A204.1 (cell line): ENCODE data around the gene ERF.

ENCODE experiments used
- FAIRE-seq: peaks from 2 replicates; lab custom pipeline; 2012; peaks lifted over from hg19 to GRCh38; lab: Jason Lieb, UNC

Gene ERF

GRCh38 chr19:42208612-42209011 is 46.3 kb downstream of the ERF start:
- FAIRE-seq = no peak

GRCh38 chr19:42207767-42208271 is 47.1 kb downstream of the ERF start:
- no peak for FAIRE-seq

- FAIRE-seq = no peak
These were observed 47.8 kb downstream of the ERF start for GRCh38 chr19:42206871-42207755.

GRCh38 chr19:42204664-42205063 is 50.3 kb downstream of the ERF start:
- FAIRE-seq = no peak

DNA sequence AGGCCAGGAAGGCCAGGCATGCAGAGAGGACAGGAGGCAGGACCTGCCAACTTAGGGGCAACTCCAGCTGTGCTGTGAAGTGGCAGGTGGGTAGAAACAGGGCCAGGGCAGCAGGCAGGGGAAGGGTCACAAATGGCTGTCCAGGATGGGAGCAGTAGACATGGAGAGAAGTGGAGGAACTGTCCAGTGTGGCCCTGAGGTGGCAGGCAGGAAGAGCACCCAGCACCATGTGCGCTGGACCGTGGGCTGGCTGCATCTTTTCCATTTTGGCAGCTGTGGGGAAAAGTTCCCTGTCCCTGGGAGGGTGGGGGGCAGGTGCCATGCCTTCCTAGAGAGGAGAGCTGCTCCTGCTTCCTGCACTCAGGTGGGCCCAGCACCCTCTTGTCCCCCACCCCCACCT is 51.2 kb downstream of the ERF start:
- FAIRE-seq = no peak

DNA sequence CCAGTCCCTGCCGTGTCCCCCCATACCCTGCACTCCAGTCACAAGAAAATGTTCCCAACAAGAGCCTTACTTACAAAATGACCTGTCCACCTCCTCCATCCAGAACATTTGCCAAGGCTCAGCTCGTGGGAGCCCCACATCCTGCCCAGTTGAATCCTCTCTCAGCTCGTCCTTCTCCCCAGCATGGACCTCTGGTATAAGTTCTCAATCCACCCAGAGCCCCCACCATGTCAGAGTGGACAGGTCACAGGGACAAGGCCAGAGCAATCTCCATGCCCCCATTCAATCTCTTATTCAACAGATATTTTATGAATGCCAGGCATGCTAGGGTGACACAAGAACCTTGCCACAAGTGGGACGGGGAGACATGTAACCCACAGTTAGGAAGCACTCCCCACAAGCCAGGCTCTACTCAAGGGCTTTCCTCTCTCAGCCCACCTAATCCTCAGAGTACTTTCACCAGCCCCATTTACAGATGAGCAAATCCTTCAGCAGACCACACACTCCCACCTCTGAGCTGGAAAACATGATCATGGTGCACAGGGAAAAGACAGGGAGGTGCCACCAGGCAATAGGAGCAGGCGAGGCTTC is 52.5 kb downstream of the ERF start:
- FAIRE-seq = no peak

DNA sequence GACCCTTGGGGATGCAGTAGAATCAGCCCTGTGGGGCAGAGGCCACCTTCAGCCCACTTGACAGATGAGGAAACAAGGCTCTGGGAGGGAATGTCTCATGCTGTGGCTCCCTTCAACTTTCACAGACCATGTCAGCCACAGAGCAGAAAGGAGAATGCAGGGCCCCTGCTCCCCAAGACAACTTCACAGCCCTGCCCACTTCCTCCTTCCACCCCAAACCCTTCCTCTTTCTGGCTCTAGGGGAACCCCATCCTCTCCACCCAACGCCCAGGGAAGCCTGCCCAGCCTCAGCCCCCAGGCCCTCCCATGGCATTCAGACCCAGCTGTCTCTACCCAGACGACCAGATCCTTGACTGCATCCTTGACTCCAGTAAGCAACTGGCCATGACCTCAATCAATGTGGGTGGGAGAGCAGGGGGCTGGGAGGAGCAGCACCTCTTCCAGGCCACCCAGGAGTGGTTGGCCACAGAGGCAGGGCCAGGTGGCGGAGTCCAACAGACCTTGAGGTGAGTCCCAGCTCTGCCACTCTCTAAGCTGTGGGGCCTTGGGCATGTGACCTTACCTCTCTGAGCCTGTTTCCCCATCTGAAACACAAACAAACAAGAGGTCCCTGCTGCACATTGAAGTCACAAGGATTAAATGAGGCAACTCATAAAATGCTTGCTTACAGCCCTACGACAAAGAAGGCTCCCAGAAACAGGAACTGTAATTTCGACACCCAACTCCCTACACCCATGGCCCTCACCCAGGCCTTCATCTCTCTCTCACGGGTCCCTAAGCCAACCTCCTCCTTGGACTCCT is 53.2 kb downstream of the ERF start:
- no peak for FAIRE-seq

GRCh38 chr19:42200116-42200715 is 54.7 kb downstream of the ERF start:
- no peak for FAIRE-seq

- FAIRE-seq = no peak
These were observed 55.4 kb downstream of the ERF start for GRCh38 chr19:42199440-42200115.

- FAIRE-seq = no peak
These were observed 56.1 kb downstream of the ERF start for GRCh38 chr19:42198676-42199439.
